ENCODE measurements around the gene CPPED1.
"Not testable (repeated sequence)": the region's sequence is repeated elsewhere in the genome, so short reads cannot be mapped to it uniquely, and the experiment has no call there.

The CPPED1 gene, protein sequence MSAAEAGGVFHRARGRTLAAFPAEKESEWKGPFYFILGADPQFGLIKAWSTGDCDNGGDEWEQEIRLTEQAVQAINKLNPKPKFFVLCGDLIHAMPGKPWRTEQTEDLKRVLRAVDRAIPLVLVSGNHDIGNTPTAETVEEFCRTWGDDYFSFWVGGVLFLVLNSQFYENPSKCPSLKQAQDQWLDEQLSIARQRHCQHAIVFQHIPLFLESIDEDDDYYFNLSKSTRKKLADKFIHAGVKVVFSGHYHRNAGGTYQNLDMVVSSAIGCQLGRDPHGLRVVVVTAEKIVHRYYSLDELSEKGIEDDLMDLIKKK

GRCh38 chr16:12803203-12804093, at the start of gene CPPED1:
TSS of gene CPPED1 (minus strand) at chr16:12803887. CDS start at chr16:12803776, 111 bp downstream.
- DNase-seq, result peak; percentile 87

DNA sequence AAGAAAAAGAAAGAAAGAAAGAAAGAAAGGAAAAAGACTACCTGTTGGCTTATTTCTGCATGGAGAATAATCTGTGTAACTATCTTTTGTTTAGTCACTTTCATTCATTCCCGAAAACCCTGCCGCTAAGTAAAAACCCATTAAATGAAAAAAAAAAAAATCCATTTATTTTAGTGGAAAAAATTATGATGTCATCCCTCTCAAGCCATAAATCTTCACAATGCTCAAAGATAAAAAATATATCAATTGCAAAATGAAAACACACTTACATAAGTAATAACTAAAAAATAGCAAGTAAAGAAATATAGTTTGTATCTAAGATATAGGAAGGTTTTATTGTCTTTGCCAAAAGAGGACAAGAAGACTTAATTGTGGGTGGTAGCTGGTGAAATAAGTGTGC, 46.5 kb upstream of the CPPED1 start:
- DNase-seq, result no peak

DNA sequence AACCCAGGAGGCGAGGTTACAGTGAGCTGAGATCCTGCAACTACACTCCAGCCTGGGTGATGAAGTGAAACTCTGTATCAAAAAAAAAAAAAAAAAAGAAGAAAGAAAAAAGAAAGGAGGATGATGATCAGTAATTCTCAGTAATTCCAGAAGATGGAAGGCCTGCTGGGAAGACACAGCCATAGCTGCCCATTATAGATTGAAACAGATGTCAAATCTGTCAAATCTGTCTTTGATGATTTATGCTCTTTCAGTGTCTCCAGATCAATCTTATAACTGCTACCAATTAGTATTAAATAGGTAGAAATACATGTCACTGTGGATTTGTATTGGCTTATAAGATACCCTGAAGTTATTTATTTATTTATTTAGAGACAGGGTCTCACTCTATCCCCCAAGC, 42.9 kb upstream of the CPPED1 start:
- no peak for DNase-seq

GRCh38 chr16:12845282-12845681, 41.6 kb upstream of the CPPED1 start:
- no peak for DNase-seq

GRCh38 chr16:12837756-12838155, 34.1 kb upstream of the CPPED1 start:
- DNase-seq, result no peak

- DNase-seq, result no peak
Observed at GRCh38 chr16:12837291-12837690, 33.6 kb upstream of the CPPED1 start.

GRCh38 chr16:12833926-12834325, 30.2 kb upstream of the CPPED1 start:
- DNase-seq, result no peak

- DNase-seq, result no peak
Observed at GRCh38 chr16:12829096-12829888, 25.6 kb upstream of the CPPED1 start.

- DNase-seq, result no peak
Observed at GRCh38 chr16:12828206-12828605, 24.5 kb upstream of the CPPED1 start.

GRCh38 chr16:12826559-12826958, 22.9 kb upstream of the CPPED1 start:
- no peak for DNase-seq

DNA sequence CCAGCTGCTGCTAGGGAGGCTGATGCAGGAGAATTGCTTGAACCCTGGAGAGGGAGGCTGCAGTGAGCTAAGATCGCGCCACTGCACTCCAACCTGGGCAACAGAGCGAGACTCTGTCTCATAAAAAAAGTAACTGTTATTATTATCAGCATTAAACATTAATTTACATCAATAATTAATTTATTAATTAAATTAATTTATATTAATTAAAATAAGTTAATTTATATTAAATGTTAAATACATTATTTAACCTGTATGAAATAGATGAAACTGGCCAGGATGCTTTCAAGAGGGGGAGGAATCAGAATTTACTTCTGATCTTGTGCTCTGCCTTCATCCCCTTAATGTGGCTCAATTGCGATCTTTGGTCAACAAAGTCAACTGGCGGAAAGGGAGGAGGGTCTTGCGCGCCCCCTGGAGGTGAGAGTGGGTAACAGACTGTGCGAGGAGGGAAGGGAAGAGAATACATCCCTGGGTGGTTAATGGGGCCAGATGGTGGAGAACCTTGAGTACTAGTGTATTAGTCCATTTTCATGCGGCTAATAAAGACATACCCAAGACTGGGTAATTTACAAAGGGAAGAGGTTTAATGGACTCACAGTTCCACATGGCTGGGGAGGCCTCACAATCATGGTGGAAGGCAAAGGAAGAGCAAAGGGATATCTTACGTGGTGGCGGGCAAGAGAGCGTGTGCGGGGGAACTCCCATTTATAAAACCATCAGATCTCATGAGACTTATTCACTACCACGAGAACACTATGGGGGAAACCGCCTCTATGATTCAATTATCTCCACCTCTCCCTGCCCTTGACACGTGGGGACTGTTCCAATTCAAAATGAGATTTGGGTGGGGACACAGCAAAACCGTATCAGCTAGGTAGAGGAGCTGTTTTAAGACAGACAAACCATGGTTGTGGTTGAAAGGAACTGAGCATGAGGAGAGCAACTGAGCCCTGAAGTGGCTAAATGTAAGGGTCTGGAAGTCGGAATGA, 15.7 kb upstream of the CPPED1 start:
- DNase-seq, result peak; percentile 85

- no peak for DNase-seq
Observed at GRCh38 chr16:12818326-12818725, 14.6 kb upstream of the CPPED1 start.

DNA sequence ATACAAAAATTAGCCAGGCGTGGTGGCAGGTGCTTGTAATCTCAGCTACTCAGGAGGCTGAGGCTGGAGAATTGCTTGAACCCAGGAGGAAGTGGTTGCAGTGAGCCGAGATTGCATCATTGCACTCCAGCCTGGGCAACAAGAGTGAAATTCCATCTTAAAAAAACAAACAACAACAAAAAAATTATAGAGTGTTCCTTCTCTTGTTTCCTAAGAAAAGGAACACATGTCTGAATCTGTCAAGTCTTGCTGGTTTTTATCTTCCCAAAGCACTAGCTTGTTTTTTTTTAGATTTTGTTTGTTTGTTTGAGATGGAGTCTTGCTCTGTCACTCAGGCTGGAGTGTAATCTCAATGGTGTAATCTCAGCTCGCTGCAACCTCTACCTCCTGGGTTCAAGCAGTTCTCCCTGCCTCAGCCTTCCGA, 13.1 kb upstream of the CPPED1 start:
- DNase-seq, result not testable (repeated sequence)

DNA sequence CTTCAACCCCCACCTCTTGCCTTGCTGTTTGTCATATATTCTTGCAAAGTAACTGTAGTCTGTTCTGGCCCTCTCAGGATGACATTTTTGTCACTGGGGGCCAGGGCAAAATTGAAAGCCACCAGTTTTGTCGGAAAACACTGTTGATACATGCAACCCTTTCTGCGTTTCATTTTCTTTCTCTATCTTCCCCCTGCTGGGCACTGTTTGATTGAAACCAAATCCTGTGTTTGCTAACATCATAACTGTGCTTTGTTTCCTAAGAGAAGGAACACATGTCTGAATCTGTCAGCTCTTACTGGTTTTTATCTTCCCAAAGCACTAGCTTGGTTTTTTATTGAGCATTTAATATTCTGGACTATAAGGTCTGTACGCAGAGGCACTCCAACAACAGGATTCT, 11.7 kb upstream of the CPPED1 start:
- no peak for DNase-seq

DNA sequence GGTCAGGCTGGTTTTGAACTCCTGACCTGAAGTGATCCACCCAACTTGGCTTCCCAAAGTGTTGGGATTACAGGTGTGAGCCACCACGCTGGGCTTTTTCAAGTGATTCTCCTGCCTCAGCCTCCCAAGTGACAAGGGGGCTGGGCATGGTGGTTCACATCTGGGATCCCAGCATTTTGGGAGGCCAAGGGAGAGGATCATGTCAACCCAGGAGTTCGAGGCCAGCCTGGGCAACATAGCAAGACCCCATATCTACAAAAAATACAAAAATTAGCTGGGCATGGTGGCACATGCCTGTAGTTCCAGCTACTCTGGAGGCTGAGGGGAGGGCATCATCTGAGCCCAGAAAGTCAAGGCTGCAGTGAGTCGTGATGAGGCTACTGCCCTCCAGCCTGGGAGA, 10.0 kb upstream of the CPPED1 start:
- DNase-seq, result not testable (repeated sequence)

GRCh38 chr16:12813321-12813720, 9.6 kb upstream of the CPPED1 start:
- DNase-seq, result not testable (repeated sequence)

DNA sequence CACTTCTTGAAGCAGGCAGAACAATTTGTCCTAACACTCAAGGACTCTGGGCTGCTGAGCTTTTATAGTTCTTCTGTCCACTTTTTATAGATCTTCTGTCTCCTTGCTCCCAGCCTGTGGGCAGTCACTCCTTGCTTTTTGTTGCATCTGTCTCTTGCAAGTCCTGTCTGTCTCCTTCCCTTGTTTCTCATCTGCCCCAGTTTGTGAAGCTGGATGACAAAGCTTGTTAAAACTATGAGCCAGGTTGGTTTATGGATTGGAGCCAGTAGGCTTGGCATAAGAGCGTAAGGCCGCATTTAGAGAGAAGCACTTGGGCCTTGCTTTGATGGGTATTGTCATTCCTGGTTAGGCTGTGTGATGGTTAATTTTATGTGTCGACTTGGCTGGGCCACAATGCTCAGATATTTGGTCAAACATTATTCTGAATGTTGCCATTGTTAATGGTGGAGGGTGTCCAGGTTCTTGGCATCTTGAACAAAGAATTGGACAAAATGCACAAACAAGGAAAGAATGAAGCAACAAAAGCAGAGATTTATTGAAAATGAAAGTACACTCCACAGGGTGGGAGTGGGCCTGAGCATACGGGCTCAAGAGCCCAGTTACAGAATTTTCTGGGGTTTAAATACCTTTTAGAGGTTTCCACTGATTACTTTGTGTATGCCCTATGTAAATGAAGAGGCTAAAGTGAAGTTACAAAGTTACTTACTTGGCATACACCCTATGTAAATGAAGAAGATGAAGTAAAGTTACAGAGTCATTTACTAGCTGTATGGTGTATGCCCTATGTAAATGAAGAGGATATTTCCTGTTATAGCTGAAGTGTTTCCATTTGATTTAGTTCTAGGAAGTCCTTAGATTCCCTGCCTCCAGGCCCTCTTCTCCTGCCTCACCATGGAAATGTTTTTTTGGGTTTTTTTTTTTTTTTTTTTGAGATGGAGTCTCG, 8.0 kb upstream of the CPPED1 start:
- no peak for DNase-seq

DNA sequence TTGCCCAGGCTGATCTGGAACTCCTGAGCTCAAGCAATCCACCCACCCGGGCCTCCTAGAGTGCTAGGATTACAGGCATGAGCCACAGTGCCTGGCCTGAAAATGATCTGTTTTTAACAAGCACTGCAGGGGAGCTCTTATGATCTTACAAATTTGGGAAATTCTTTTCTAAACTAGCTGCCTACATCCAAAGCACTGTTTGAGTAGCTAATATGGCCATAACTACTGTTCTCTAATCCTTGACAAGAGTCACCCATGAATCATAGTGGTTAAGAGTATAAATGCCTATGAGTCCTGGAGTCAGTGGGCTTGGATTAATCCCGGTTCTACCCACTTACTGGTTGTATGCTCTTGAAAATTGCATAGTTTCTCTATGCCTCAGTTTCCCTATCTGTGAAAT, 1.4 kb upstream of the CPPED1 start:
- DNase-seq, result no peak

GRCh38 chr16:12804395-12804794, 708 bp upstream of the CPPED1 start:
- no peak for DNase-seq

DNA sequence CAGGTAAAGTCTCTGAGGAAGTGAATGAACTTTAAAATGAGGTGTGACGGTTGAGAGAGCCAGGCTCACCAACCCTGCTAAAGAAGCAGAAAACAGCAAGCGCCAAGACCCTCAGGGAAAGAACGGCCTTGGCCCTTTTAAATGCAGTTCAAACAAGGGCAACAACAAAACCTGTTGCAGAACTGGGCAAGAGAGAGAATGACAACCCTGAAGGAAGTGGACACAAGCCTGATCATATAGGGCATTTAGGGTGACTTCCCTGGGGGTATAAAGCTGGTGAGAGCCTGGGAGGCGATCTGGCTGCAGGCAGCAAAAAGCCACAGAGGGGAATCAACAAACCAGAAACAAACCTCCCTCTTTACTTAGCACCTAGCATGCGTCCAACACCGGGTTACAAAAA, 1.0 kb downstream of the CPPED1 start:
- no peak for DNase-seq

DNA sequence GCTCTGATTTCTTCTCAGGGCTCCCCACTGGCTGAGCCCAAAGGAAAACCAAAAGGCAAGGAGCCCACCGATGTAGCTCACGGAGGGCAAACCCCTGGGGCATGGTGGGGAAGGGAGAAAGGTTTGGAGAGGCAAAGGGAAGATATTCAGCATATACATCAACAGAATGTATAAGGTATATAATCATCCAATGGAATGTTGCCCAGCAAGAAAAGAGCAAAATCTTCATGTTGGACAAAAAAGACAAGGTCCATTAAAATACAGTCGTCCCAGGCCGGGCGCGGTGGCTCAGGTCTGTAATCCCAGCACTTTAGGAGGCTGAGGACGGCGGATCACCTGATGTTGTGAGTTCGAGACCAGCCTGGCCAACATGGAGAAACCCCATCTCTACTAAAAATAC, 1.6 kb downstream of the CPPED1 start:
- no peak for DNase-seq

Data from activated CD4-positive, CD25-positive, alpha-beta regulatory T cell treated with anti-CD3 and anti-CD28 coated beads, Interleukin-2, amount 50 U/mL, for 72 hours (primary cell).